IPS-20b (cell line): Measurements from ENCODE around the gene SLC5A3.

Source experiments
- H3K27ac ChIP-seq: one replicate; pipeline ENCODE4 v1.5.1; 2013; ENCODE audit warnings: low read length
- H3K27me3 ChIP-seq: 2 replicates; pipeline ENCODE4 v1.6.1; 2013; ENCODE audit warnings: mild to moderate bottlenecking, low read length, inconsistent platforms; ENCODE audit not compliant: insufficient read depth
- H3K36me3 ChIP-seq: 2 replicates; pipeline ENCODE4 v1.6.1; 2013; ENCODE audit warnings: low read depth, mild to moderate bottlenecking, inconsistent platforms, low read length, moderate library complexity; ENCODE audit not compliant: insufficient read depth
- H3K4me1 ChIP-seq: 2 replicates; pipeline ENCODE4 v1.6.1; 2013; ENCODE audit warnings: mild to moderate bottlenecking, control low read depth, inconsistent platforms, low read length, moderate library complexity; ENCODE audit not compliant: insufficient read depth
- H3K4me3 ChIP-seq: 2 replicates; pipeline ENCODE4 v1.5.1; 2013; ENCODE audit warnings: mild to moderate bottlenecking, low read length, inconsistent platforms
- H3K9ac ChIP-seq: 2 replicates; pipeline ENCODE4 v1.6.1; 2013; ENCODE audit warnings: low read depth, mild to moderate bottlenecking, inconsistent platforms, low read length, moderate library complexity
- H3K9me3 ChIP-seq: 2 replicates; pipeline ENCODE4 v1.6.1; 2013; ENCODE audit warnings: mild to moderate bottlenecking, low read depth, low read length, inconsistent platforms; ENCODE audit not compliant: insufficient read depth

The SLC5A3 gene

DNA sequence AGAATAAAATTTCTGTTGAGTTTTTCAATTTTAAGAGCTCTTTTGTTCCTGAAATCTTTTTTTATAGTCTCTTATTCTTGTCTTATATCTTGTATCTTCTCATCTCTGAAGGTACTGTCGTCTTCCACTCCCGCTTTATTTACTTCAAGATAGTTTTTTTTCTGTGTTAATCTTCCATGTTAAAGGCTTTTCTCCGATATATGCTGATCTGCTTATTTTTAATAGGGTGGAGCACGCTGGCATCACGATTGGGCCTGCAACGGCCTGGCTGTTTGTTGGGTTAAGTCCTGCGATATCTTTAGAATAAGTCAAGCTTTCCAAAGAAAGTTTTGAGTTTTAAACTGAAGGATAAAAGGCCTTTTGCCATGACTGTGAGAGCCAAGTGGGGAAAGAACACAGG lies 35.7 kb downstream of the SLC5A3 start:
- H3K9ac ChIP-seq: no peak overlapping the region
- H3K36me3 ChIP-seq: no peaks in the 10 kb centered on the region
- peaks cover 17% of the 10 kb centered on the region for H3K4me1 ChIP-seq
- H3K27me3 ChIP-seq: no peaks in the 10 kb centered on the region
- no peaks in the 10 kb centered on the region for H3K9me3 ChIP-seq
- no peak overlapping the region for H3K4me3 ChIP-seq
- no peak overlapping the region for H3K27ac ChIP-seq

DNA sequence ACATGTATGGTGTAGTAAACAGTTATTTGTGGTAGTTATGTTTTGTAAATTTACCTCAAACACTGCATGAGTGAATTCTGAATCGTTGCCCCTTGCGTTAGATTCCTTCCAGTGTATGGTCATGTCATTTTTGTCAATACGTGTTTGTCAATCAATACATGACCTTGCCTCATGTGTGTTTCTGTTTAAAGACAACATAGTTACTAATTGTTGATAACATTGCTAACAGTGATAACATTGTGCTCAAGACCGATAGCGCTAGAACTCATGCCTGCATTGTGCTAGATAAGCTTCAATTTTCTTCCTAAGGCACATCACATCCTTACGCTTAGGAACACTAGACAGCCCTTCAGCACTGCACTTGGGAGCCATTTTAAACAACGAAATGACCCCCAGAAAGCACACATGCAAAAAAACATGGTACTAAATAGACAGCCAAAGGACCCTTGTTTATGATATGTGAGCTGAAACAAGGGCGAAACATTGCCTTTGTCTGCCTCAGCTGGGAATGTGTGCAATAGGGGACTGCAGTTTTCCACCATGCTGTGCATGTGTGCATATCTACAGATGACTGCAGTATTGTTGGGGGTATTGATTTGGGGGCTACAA lies 37.3 kb downstream of the SLC5A3 start:
- Histone ChIP-seq H3K4me3 (no peak overlapping the region), H3K4me1 (peaks cover 26% of the 10 kb centered on the region), H3K27ac (no peak overlapping the region), H3K9me3 (no peaks in the 10 kb centered on the region), H3K27me3 (no peaks in the 10 kb centered on the region), H3K36me3 (no peaks in the 10 kb centered on the region), H3K9ac (no peak overlapping the region)

DNA sequence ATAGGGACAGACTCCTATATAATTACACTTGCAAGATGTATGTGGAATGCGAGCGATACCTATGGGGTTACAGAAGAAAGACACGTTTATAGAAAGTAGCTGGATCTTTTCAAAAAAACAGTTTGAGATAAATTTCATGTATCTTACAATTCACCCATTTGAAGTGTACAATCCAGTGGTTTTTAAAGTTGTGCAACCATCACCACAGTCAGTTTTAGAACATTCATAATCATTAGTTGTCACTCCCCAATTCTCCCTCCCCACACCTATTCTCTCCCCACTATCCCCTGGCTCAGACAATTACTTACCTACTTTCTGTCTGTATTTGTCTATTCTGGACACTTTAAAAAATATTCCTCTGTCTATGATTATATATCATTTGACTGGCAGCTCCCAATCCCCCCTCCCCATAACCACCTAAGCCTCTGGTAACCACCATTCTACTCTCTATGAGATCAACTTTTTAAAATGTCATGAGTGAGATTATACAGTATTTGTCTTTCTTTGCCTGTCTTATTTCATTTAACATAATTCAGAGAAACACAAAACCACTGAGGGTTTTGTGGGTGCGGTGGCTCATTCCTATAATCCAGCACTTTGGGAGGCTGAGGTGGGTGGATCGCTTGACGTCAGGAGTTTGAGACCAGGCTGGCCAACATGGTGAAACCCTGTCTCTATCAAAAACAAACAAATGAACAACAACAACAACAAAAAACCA lies 39.1 kb downstream of the SLC5A3 start:
- Histone ChIP-seq H3K27ac (no peak overlapping the region), H3K27me3 (no peaks in the 10 kb centered on the region), H3K4me1 (peaks cover 26% of the 10 kb centered on the region), H3K4me3 (no peak overlapping the region), H3K36me3 (peaks cover 5% of the 10 kb centered on the region), H3K9me3 (no peaks in the 10 kb centered on the region), H3K9ac (no peak overlapping the region)

DNA sequence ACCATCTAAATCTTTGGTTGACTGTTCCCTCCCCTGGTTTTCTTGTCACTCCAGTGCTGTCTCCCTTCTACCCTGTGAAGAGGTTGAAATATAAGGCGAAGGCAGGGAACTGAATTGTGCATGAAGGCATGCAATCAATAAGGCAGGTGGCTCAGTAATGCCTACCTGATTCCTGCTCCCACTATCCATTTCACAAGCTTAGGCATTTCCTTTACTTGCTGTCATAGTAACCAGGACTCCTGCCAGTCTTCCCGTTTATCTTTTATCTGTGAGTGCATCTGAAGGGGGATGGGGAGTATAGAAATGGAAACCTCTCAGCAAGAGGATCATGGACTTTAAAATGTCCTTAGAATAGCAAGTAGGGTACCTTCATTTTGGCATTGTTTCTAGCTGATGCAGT lies 40.5 kb downstream of the SLC5A3 start:
- H3K4me1 ChIP-seq: peaks cover 26% of the 10 kb centered on the region
- H3K4me3 ChIP-seq: peak overlapping the region; percentile 31; the same call in 1 of the 2 replicates
- no peak overlapping the region for H3K27ac ChIP-seq
- H3K27me3 ChIP-seq: no peaks in the 10 kb centered on the region
- peaks cover 5% of the 10 kb centered on the region for H3K36me3 ChIP-seq
- no peaks in the 10 kb centered on the region for H3K9me3 ChIP-seq
- H3K9ac ChIP-seq: no peak overlapping the region

DNA sequence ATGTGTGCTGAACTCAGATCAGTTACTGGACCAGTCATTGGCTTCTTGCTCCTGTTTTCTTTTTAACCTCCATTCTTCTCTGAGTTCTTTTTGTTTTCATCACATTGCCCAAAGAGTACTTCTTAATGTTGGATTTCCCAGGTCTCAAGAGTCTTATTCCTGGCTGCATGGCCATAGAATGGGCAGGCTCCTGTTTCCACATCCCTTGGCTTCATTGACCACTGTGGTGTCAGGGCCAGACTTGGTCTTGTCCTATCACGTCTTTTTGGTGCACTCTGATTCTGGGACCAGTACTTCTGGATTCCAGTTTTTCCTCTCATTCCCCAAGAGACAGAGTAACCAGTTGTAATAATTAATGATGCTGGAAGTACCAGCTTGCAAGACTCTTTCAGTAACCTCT lies 41.8 kb downstream of the SLC5A3 start:
- H3K27me3 ChIP-seq: no peaks in the 10 kb centered on the region
- no peak overlapping the region for H3K9ac ChIP-seq
- H3K27ac ChIP-seq: no peak overlapping the region
- no peaks in the 10 kb centered on the region for H3K9me3 ChIP-seq
- H3K36me3 ChIP-seq: peaks cover 5% of the 10 kb centered on the region
- H3K4me1 ChIP-seq: peaks cover 26% of the 10 kb centered on the region
- H3K4me3 ChIP-seq: no peak overlapping the region

DNA sequence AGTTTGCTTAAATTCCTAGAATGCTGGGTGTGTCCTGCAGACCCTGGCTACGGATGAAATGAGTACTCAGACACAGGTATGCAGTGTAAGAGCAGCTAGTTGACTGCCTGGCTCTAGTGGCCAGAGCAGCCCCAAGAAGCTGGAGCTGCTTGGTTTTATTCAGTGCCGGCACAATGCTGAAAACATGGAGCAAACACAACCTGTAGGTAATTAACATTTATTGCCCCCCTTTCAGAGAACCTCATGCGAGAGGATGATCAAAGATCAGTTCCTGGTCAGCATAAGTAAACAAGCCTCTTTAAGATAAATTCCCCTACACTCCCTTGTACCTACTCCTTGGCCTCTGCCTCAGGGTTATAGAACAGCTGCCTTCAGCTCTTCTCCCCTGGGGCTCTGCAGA lies 43.2 kb downstream of the SLC5A3 start:
- H3K36me3 ChIP-seq: peaks cover 5% of the 10 kb centered on the region
- no peak overlapping the region for H3K4me3 ChIP-seq
- no peaks in the 10 kb centered on the region for H3K27me3 ChIP-seq
- no peak overlapping the region for H3K27ac ChIP-seq
- peaks cover 22% of the 10 kb centered on the region for H3K4me1 ChIP-seq
- no peak overlapping the region for H3K9ac ChIP-seq
- H3K9me3 ChIP-seq: no peaks in the 10 kb centered on the region

DNA sequence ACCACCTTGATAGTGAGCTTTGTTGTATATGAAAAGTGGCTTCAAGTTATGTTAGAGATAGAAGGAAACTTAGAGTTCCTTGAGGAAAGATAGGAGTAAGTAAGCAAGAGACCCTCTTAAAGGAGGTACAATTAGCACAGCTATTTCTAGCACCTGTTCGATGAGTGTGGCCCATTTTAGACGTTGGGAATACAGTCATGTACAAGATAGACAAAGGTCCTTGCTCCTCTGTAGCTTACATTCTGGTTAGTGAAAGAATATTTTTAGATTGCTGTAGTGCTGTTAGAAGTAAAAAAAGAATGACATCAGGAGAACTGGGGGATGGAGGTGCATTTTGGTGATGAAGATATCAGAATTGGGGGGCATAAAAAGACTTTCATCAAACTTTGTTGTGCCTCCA lies 47.5 kb downstream of the SLC5A3 start:
- H3K4me1 ChIP-seq: no peaks in the 10 kb centered on the region
- H3K4me3 ChIP-seq: no peak overlapping the region
- H3K27me3 ChIP-seq: no peaks in the 10 kb centered on the region
- H3K9me3 ChIP-seq: no peaks in the 10 kb centered on the region
- H3K36me3 ChIP-seq: peaks cover 14% of the 10 kb centered on the region
- no peak overlapping the region for H3K27ac ChIP-seq
- H3K9ac ChIP-seq: no peak overlapping the region

DNA sequence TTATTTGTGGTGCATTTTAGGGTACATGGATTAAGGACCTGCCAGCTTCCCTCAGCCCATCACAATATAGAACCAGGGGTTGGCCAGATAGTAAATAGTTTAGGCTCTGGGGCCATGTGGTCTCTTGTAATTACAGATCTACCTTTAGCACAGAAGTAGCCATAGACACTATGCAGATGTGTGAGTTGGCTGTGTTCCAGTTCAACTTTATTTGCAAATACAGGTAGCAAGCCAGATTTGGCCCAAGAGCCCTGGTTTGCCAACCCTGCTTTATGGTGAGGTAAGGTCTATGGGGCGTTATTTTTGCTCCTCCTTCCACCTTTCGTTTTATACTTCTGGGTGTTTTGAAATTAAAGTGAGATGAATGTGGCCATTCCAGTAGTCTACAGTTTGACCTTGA lies 48.7 kb downstream of the SLC5A3 start:
- H3K4me3 ChIP-seq: no peak overlapping the region
- no peaks in the 10 kb centered on the region for H3K27me3 ChIP-seq
- H3K27ac ChIP-seq: no peak overlapping the region
- H3K9me3 ChIP-seq: no peaks in the 10 kb centered on the region
- H3K36me3 ChIP-seq: peaks cover 20% of the 10 kb centered on the region
- no peak overlapping the region for H3K9ac ChIP-seq
- H3K4me1 ChIP-seq: no peaks in the 10 kb centered on the region; the same call in 1 of the 2 replicates
